NCI-H82 (cell line): ENCODE data around the gene NANOS3.

Experiments used
- DNase-seq: peaks from one replicate; lab custom pipeline; 2025; lab: John Stamatoyannopoulos, UW

The NANOS3 gene

GRCh38 chr19:13876834-13877233, at the start of gene NANOS3:
NANOS3 (plus strand) TSS chr19:13877134; CDS start chr19:13877249, 115 bp downstream.
- no peak for DNase-seq

- DNase-seq = peak; percentile 55
Measured at GRCh38 chr19:13827656-13828055, 49.3 kb upstream of the NANOS3 start.

GRCh38 chr19:13830114-13830740, 46.7 kb upstream of the NANOS3 start:
- no peak for DNase-seq

- DNase-seq = no peak
Measured at GRCh38 chr19:13830741-13831536, 46.0 kb upstream of the NANOS3 start.

- DNase-seq = no peak
Measured at GRCh38 chr19:13831537-13832467, 45.1 kb upstream of the NANOS3 start.

GRCh38 chr19:13833330-13834243, 43.3 kb upstream of the NANOS3 start:
- DNase-seq = peak; percentile 96

- no peak for DNase-seq
Measured at GRCh38 chr19:13834244-13835069, 42.5 kb upstream of the NANOS3 start.

GRCh38 chr19:13835791-13836723, 40.9 kb upstream of the NANOS3 start:
- no peak for DNase-seq

GRCh38 chr19:13838435-13839129, 38.4 kb upstream of the NANOS3 start:
- DNase-seq = no peak

- DNase-seq = peak; percentile 52
Measured at GRCh38 chr19:13839130-13839937, 37.6 kb upstream of the NANOS3 start.

GRCh38 chr19:13839938-13840304, 37.0 kb upstream of the NANOS3 start:
- no peak for DNase-seq

GRCh38 chr19:13840305-13841085, 36.4 kb upstream of the NANOS3 start:
- DNase-seq = no peak

GRCh38 chr19:13841086-13841961, 35.6 kb upstream of the NANOS3 start:
- DNase-seq = no peak

- no peak for DNase-seq
Measured at GRCh38 chr19:13841962-13842290, 35.0 kb upstream of the NANOS3 start.

GRCh38 chr19:13842291-13843103, 34.4 kb upstream of the NANOS3 start:
- DNase-seq = peak; percentile 70
